Stimulated activated CD4-positive, alpha-beta T cell treated with anti-CD3 and anti-CD28 coated beads, Interleukin-4, amount 100 ng/mL, for 24 hours (primary cell): ENCODE results near the gene KCND3.
"Not testable (repeated sequence)": the region's sequence is repeated elsewhere in the genome, so short reads cannot be mapped to it uniquely, and the experiment has no call there.

Experiments
- DNase-seq: peaks from one replicate; pipeline ENCODE4 v3.0.0-alpha.2; 2020

Gene KCND3

DNA sequence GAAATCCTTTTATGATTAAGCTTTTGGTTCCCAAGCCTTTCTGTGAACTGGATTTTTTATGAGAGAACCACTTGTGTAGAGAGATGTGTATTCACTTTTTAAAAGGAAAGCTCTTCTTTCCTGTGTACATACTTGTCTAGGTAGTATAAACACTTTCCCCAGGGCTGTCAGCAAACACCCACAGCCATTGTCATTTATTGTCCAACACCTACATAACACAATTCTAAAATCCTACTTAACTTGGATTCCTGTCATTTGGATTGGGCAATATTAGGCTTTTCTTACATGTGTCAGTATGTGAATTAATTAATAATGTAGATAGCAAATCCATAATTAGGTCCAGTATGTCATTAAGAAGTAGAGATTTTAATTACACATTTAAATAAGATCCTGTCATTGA lies 221.4 kb downstream of the KCND3 start:
- no peak for DNase-seq

DNA sequence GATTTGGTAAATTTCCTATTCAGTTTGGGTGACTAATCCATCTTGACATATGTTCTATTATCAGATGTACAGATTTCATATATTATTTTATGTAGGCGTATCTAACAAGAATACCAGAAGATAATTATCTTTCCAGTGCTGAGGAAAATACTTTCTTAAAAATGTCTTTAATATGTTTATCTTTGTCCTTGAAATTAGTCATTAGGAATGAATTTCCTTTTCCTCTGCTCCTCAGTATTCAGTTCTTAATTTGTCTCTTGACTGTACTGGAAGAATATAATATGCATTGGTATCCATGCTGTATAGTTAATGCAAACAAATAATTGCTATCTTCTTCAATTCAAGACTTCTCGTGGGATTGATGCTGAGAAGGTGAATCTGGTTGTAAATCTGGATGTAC lies 227.1 kb downstream of the KCND3 start:
- DNase-seq: no peak

DNA sequence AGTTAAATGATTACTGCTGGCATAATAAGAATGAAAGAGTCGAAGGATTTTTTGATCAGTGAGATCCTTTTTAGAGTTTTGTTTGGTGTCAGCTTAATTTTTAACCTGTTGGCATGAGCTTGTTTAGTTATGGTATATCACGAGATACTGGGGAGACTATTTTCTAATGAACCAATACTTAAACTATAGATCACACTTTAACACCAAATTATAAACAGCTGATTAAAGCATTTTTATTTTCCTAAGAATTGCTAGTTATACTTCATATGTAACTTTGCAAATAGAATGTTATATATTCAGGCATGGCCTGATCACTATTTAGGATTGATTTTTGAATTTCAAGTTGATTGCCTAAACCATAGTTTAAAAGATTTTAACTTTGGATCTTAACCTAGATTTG lies 227.8 kb downstream of the KCND3 start:
- no peak for DNase-seq

DNA sequence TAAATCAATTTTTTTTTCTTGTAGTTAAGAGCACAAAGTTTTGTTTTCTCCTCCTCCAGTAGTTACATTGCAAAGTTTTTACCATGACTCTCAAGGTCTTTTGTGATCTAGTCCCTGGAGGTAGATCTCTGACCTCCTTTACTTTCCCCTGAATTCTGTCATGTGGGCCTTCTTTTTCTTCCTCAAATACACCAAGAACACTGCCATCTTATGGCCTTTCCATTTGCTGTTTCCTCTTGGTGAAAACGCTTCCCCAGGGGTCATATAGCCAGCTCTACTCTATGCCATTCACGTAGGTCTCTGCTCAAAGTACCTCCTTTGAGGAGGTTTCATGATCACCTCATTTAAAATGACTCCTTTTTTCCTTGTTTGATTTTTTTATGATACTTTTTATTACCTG lies 231.1 kb downstream of the KCND3 start:
- DNase-seq: no peak

DNA sequence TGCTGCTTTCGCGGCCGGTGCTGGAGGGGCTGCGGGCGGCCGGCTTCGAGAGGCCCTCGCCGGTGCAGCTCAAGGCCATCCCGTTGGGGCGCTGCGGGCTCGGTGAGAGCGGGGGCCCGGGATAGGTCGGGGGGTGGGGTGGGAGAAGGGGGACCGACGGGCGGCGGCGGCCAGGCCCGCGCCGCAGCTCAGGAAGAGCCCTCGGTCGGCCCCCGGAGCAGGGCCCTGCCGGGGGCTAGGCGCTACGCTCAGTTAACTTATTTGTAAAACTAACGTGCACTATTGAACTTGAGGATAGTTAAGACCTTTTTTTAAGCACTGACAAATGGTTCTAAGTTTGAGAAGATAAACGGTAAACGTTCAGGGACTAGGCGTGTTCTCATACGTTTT lies 233.3 kb downstream of the KCND3 start:
- no peak for DNase-seq

DNA sequence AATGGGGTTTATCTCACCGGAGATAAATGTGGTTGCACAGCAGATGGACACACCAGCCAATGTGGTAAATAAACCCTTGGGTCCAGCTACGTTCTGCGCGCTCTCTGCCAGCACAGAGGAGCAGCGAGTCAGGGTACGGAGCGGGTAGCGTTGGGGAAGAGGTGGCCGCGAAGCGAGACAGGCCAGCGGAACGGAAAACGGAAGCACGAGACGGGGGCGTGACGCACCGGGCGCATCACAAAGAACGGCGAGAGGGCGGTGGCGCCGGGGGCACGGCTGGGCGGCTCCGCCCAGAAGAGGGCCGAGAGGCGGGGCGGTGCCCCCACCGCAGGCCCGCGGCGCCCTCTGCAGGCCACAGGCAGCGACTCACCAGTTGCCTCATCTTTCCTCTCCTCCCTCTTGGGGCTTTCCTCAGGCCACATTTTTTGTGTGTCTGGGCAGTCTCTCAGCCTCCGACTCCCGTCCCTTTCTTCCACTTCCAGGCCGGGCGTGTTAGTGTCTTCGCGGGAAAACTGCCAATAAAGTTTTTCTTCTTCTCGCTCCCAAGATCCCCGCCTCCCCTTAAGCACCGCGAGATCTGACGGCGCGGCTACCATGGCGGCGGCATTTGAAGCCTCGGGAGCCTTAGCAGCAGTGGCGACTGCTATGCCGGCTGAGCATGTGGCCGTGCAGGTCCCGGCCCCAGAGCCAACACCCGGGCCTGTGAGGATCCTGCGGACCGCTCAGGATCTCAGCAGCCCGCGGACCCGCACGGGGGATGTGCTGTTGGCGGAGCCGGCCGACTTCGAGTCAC lies 233.9 kb downstream of the KCND3 start, which contains the start of gene DDX20:
Gene DDX20, plus strand, starts transcription at position 571 of the 793 bp plus-strand sequence. Its CDS starts 24 bp downstream, at position 595.
- peak; percentile 93 for DNase-seq

DNA sequence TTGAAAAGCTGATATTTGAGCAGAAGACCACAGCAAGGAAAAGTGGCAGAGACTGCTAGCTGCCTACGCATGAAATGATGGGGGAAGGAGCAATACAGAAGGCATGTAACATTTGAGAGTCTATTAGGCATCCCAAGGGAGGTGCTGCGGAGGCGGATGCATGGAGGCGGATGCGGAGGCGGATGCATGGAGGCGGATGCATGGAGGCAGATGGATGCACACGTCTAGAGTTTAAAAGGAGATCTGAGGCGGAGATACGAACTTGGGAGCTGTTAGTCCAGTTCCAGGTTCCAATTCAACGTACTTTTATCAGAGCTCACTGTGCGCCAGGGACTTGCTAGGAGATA lies 234.5 kb downstream of the KCND3 start:
- peak; percentile 37 for DNase-seq

DNA sequence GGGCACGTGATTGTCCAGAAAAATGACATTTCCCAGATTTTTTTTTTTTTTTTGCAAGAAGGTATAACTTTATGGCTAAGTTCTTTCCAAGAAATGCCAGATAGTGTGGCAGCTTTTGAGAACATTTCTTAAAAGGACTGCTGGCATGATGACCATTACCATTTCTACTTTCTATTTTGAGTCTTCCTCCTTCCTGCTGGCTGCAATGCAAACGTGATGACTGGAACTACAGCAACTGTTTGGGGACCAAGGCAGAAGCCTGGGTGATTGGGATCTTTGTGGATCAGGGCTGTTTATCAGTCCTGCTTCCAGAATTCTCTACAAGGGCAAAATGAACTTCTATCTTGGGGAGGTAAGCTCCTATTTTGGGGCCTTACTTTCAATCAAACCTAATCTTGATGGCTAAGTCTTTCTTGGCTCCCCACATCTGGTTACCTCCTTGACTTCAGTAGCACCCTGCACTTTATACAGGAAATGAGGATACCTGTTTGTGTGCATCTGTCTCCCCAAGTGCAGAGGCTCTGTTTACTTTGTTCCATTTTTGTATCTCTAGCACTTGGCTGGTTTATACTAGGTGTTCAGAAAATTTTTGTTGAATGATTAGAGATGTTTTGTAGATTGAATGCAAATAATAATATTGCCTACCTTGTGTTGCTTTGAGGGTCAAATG lies 237.4 kb downstream of the KCND3 start:
- no peak for DNase-seq

DNA sequence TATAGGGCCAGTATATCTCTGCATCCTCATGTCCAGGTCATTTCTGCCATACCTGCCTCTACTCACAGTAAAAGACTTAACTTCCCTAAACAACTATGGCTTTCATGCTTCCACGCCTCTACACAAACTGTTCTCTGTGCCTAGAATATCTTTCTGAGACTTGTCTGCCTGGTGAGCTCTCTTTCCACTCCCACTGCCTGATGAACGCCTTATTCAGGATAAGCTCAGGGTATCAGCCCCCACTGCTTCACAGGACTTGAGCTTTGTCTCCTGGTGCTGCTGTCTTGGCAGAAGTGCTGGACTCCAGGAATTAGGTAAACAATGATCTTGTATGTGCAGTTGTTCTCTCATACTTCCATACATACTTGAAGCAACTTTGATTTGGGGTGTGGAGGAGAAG lies 238.6 kb downstream of the KCND3 start:
- no peak for DNase-seq

DNA sequence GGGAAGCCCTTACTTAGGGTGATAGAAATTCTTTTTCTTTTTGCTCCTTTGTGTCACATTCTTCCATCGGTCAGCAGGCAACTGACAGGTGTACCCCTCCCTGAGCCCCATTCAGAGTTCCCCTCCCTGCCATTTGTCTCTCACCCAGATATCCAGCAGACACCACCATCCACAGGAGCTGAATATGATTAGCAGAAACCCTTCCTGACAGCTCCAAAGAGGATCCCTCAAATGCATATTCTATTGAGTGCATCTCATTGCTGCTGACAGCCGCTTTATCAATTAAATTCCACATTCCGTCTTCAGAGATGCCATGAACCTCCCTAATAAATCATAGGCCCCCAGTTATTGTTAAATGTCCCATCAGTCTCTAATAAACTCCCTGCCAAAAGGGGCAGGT lies 239.8 kb downstream of the KCND3 start:
- no peak for DNase-seq

DNA sequence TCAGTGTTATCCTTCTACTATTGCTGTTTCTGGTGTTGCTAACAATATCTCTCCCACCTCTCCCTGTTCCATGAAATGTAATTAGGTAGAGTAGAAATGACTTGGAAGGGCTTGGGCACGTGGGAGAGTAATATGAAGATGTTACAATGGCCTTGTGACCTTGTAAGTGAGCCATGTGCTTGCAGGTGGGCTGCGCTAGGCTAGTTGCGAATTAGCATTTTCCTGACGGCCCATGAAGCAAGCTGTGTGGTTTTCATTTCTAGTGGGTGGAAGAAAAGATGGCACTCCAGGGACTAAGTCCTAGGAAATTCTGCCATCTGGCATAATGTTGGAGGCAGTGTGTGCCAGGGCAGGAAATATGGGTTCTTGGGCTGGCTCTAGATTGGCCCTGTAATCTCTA lies 241.5 kb downstream of the KCND3 start:
- DNase-seq: no peak

DNA sequence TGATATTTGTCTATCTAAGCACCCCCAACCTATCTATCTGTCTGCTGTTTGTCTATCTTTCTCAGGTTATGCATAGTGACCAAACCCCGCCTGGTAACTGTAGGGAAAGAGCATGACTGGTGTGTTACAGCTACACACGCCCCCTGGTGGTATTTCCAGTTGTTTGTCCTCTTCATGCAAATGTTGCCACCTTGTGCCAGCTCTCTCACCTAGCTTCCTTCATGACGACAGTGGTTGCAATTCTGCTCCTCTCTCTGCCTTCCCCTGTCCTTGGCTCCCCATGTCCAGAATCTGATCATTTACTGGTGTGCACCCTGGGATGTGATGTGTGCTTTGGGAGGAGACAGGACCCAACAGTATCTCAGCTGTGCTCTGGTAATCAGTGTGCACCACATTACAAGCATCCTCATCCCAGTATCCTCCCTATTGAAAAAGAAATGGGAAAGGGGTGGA lies 242.2 kb downstream of the KCND3 start:
- DNase-seq: peak; percentile 79

DNA sequence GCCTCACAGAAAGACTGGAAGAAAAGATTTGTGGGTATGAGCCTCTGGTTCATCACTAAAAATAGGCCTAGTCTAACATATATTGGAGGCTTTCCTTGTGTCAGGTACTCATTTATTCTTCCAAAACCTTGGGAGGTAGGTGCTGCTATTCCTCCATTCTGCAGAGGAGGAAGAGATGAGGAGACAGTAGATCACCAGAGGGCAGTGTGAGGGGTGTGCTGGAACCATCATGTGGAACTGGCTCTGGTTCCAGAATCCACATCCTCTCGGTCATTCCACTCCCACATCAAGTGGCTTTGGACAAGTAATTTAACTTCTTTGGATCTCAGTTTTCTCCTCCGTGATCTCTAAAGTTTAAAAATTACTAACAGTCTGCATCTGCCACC lies 242.9 kb downstream of the KCND3 start:
- DNase-seq: no peak

DNA sequence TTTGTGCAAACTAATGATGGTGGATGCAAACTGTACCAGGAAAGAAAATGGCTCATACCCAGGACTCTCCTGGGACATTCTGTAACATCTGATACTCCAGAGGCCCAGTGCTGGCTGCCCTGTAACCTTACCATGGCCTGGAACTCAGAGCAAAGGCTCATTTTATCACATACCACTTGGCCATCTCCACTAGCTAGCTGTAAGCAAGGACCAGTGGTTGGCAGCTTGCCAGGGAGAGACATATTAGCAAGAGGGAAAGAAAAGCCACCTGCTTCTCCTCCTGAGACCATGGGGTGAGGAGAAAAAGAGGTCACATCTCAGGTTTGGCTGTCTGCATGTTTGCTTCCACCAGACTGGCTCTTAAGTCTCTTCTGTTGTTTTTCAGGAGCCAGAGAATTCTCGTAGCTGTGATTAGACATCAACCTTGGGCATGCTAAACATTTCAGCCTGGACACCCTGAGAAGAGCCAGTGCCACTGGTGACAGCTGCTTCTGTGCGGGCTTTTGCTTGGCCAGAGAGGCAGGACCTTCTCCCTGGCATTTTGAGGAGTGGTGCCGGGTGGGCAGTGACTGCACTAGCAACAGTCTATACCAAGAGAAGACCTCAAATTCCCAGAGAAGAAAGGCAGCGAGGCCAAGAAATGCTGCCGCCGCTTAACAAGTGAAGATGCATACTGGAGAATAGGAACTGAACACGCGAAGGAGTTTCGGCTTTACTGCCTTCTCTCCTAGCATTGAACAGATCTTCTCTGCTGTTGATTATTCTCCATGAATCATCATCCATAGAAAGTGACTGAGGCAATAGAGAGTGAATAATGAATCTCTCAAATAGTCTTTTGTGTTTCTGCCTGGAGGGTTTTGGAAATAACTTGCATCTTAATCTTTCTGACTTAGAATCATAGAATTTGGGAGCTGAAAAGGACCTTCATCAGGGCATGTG lies 243.5 kb downstream of the KCND3 start:
- no peak for DNase-seq

DNA sequence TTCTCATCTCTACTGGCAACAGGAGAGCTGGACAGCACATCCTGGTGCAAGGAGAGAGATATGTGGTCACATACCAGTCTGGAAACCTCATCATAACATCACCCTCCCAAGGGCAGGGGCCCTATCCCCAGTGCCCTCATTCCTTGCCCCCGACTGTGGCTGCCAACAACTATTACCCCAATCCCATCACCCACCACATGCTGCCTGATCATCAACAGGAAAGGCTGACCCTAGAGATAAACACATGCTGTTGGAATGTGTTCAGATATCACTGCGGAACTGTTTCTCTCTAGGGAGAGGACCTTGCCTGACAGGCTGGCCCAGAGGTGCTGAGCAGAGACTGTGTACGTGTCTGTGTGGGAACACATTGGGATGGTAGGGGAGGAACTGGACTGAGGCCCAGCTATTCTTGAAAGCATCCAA lies 245.8 kb downstream of the KCND3 start:
- no peak for DNase-seq

DNA sequence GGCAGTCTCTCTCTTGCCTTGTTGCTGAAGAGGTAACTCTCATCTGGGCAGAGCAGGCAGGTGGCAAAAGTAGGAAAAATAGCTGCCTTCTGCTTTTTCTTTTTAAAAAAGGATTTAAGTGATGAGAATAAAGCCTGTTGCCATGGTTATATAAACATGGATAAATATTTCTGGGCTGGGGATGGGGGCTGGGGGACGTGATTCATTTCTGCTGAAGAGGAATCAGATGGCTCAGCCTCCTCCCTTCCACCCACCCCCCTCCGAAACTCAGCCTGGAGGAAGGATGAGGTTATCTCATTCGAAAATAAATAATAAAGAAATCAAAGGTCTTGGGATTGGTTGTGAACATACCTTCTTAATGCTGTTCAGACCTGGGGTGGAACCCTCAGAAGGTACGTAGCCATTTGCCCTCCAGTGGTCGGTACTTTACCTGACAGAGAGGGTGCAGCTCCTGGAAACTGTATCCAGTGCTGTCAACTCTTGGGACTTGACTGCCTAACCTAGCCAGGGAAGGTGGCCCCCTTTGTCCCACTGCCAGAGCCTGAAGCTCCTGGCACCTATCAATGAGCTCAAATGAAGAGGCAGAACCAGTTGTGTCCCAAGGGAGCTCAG lies 246.4 kb downstream of the KCND3 start:
- no peak for DNase-seq

DNA sequence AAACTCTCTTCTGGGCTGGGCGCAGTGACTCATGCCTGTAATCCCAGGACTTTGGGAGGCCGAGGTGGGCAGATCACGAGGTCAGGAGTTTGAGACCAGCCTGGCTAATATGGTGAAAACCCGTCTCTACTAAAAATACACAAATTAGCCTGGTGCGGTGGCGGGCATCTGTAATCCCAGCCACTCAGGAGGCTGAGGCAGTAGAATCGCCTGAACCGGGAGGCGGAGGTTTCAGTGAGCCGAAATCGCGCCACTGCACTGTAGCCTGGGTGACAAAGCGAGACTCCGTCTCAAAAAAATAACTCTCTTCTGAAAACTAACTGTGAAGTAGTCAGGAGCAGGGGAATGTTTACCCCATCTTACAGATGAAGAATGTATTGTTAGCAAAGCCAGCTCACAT lies 247.2 kb downstream of the KCND3 start:
- not testable (repeated sequence) for DNase-seq

DNA sequence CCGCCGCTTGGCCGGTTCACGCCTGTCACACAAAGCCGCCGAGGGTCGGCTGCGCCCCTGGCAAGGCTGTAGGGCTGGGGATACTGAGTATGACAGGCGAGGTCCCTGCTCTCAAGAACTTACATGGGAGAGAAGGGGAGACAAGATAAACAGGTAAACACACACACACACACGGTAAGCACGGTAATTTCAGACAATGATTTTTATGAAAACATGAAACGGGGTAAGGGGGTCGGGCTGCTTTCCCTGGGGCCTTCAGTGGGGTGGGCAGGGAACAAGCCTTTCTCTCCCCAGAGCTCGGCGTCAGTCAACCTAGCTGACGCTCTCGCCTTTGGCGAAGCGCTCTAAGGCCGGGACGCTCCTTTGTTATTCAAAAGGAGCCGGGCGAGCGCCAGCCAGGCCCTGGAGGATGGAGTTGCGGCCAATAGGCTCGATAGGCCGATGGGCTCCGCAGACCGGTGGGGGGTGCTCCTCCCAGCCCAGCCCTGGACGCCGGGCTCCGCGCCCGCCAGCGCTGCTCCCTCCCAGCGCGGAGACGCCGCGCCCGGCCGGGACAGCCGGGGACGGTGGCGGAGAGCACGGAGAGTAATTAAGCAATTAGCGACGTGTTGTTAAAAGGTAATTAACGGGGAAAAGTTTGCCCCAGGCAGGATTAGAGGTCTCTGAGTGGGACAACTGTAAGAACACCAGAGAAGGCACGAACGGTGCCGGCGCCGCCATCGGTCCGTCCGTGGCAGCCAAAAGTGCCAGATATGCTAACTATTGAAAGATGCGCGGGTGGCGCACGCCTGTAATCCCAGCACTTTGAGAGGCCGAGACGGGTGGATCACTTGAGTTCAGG lies 249.3 kb downstream of the KCND3 start:
- DNase-seq: no peak

DNA sequence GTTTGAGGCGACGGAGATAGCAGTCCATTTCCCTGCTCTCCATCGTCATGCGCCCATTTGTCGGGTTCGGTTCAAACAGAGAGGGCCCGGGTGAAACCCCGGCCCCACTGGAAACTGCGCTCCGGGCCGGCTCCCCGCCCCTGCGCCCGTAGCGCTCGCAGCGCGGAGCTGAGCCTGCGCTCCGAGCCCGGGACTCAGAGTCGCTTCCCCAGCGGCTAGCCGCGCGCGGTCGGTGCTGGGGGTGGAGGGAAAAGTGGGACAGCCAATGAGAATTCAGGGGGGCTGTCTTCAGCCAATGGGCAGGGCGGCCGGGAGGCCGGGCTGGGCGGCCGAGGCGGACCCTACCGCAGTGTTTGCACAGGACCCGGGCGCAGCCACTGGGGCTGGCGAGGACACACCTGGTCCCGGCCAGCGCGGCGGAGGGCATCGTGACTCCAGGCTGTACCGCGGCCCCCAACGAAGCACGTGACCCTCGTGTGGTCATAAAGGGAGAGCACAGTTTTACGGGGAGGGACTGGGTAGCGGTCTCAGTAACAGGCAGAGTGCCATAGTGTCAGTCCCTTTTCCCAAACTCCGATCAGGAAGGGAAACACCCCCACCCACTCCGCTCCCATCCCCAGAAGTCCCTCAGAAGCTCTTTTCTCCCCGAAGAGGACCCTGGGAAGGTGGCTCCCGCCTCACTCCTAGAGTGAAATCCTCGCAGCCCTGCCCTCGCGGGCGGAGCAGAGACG lies 250.1 kb downstream of the KCND3 start, which contains the start of gene INKA2:
Gene INKA2, minus strand, starts transcription at position 202 of the 731 bp plus-strand sequence. Its CDS starts 153 bp downstream, at position 49.
- DNase-seq: peak; percentile 77

DNA sequence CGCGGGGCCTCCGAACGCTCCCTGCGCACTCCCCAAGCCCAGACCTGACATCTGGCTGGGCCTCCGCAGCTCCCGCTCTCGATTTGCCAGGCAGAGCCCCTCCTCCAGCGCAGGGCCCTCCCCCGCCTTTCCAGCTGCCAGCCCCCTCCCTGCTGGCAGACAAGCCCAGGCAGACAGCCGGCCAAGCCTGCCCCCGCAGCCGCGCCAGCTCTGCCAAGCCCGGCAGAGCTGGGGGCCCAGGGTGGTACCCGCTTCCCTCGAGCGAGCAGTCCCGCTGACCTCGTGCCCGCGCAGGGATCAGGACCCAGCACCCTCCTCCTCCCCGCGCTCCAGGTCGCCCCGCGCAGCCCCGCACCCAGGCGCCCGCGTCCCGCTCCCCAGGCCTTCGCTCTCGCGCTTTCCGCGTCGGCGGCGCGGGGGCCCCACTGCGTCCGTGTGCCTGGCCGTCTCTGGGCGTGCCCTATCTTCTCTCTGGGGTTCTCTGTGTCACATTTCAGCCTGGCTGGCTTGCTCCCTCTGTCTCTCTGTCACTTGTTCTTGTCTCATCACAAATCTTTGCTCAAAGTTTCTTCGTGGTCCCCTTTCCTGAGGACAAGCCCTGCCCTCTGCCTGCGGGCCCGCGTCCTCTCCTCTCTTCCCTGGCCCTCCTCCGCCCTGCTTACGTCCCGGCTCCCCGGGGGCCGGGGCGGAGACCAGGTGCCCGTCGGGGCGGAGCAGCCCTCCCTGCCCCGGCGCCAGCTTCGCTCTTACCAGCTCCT lies 250.9 kb downstream of the KCND3 start:
- peak; percentile 21 for DNase-seq

DNA sequence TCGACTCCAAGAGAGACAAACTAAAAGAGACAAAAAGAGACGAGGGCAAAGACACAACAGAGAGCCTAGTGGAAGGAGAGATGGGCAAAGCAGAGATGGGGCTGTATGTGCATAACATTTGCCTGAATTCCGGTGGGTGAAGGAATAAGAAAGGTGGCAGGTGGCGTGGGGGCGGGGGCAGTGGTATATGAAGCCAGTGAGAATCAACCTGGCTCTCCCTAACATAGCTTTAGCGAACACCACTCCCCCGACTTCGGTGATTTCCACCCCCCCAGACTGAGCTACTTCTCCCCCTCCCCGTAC lies 251.4 kb downstream of the KCND3 start:
- DNase-seq: no peak
